CD14-positive monocyte (primary cell): ENCODE results near the gene KSR2. TPM values are rescaled to one million over a fixed set of nuclear protein-coding genes. Genes with fewer than 3 reads are reported as not detected.
A peak's percentile ranks its signal among the peaks of the same experiment; 100 is the strongest.

Experiments used
- DNase-seq, 3 donors: peaks; one replicate each; pipeline ENCODE4 v3.0.0-alpha.2; 2011 to 2022
- H2AFZ ChIP-seq: 2 replicates; pipeline ENCODE4 v1.6.0; 2012; ENCODE audit warnings: mild to moderate bottlenecking, low read depth, low read length, inconsistent platforms; ENCODE audit not compliant: insufficient read depth, poor library complexity, severe bottlenecking
- H3K27ac ChIP-seq, 2 donors: 1 replicate in 1 of 2; 2 replicates in 1 of 2; pipeline ENCODE4 v1.5.1; 2012 to 2013; ENCODE audit warnings: low read length in 2 of 2, control low read depth in 1 of 2, inconsistent platforms in 1 of 2, low read depth in 1 of 2, mild to moderate bottlenecking in 1 of 2
- H3K27me3 ChIP-seq, 2 donors: one replicate each; pipeline versions ENCODE4 v1.6.0 to v1.6.1; 2011 to 2013; ENCODE audit warnings: low read length in 2 of 2; ENCODE audit not compliant: control insufficient read depth in 2 of 2, insufficient read depth in 2 of 2
- H3K36me3 ChIP-seq, 2 donors: replicated peaks in 1 of 2; 1 replicate in 1 of 2; 2 replicates in 1 of 2; pipeline versions ENCODE4 v1.5.1 to v1.6.1; 2012 to 2013; ENCODE audit warnings: low read length in 2 of 2, control low read depth in 1 of 2, inconsistent platforms in 1 of 2, mild to moderate bottlenecking in 1 of 2; ENCODE audit not compliant: insufficient read depth in 2 of 2, control insufficient read depth in 1 of 2
- H3K4me1 ChIP-seq, 2 donors: 1 replicate in 1 of 2; 2 replicates in 1 of 2; pipeline versions ENCODE4 v1.5.1 to v1.6.1; 2012 to 2013; ENCODE audit warnings: low read length in 2 of 2, control low read depth in 1 of 2, inconsistent platforms in 1 of 2, mild to moderate bottlenecking in 1 of 2, moderate library complexity in 1 of 2; ENCODE audit not compliant: insufficient read depth in 2 of 2, control insufficient read depth in 1 of 2
- H3K4me2 ChIP-seq: replicated peaks from 2 replicates; pipeline ENCODE3; 2012; ENCODE audit warnings: low read length, moderate library complexity, mild to moderate bottlenecking; ENCODE audit not compliant: poor library complexity, severe bottlenecking; ENCODE audit errors: extremely low read depth
- H3K4me3 ChIP-seq, 3 experiments: fragments of 200-600 bp in 1 of 3; sonication (generic) in 1 of 3; replicated peaks in 1 of 3; 1 replicate in 2 of 3; 2 replicates in 1 of 3; pipeline ENCODE4 v1.5.1; 2011 to 2013; ENCODE audit warnings: low read length in 3 of 3, mild to moderate bottlenecking in 3 of 3, control low read depth in 2 of 3, low read depth in 2 of 3, inconsistent platforms in 1 of 3, moderate library complexity in 1 of 3
- H3K79me2 ChIP-seq: 2 replicates; pipeline ENCODE4 v1.6.0; 2012; ENCODE audit warnings: mild to moderate bottlenecking, control low read depth, inconsistent platforms, low read length, moderate library complexity; ENCODE audit not compliant: insufficient read depth
- H3K9ac ChIP-seq: 2 replicates; pipeline ENCODE4 v1.6.0; 2017; ENCODE audit warnings: low read length, mild to moderate bottlenecking; ENCODE audit not compliant: insufficient read depth, poor library complexity, severe bottlenecking
- H3K9me3 ChIP-seq, 2 donors: replicated peaks in 1 of 2; 1 replicate in 1 of 2; 2 replicates in 1 of 2; pipeline versions ENCODE4 v1.5.1 to v1.6.1; 2012 to 2013; ENCODE audit warnings: low read length in 2 of 2, control low read depth in 1 of 2; ENCODE audit not compliant: control insufficient read depth in 1 of 2, insufficient read depth in 1 of 2
- H4K20me1 ChIP-seq: 2 replicates; pipeline ENCODE4 v1.6.0; 2012; ENCODE audit warnings: mild to moderate bottlenecking, low read length, control low read depth, moderate library complexity; ENCODE audit not compliant: insufficient read depth
- H3K27ac Mint-ChIP-seq, 7 donors: one replicate each; pipeline ENCODE4 v1.8.0; 2020; ENCODE audit warnings: mild to moderate bottlenecking in 7 of 7, mixed read lengths in 7 of 7, moderate library complexity in 6 of 7, inconsistent platforms in 2 of 7
- H3K27me3 Mint-ChIP-seq, 3 donors: one replicate each; pipeline ENCODE4 v1.8.0; 2021 to 2022; ENCODE audit warnings: low read depth in 3 of 3, mild to moderate bottlenecking in 3 of 3, mixed read lengths in 3 of 3, moderate library complexity in 3 of 3, inconsistent platforms in 1 of 3
- H3K36me3 Mint-ChIP-seq, 2 donors: one replicate each; pipeline ENCODE4 v1.8.0; 2020; ENCODE audit warnings: mixed read lengths in 2 of 2, inconsistent platforms in 1 of 2, mild to moderate bottlenecking in 1 of 2
- H3K4me1 Mint-ChIP-seq: one replicate; pipeline ENCODE4 v1.8.0; 2020; ENCODE audit warnings: mild to moderate bottlenecking, mixed read lengths
- H3K4me3 Mint-ChIP-seq, 2 donors: one replicate each; pipeline ENCODE4 v1.8.0; 2020; ENCODE audit warnings: mild to moderate bottlenecking in 2 of 2, mixed read lengths in 2 of 2, moderate library complexity in 1 of 2
- H3K9me3 Mint-ChIP-seq, 7 donors: one replicate each; pipeline ENCODE4 v1.8.0; 2020 to 2022; ENCODE audit warnings: mixed read lengths in 7 of 7, mild to moderate bottlenecking in 6 of 7, moderate library complexity in 6 of 7, inconsistent platforms in 2 of 7
- WGBS: methylation state at CpG from one replicate; pipeline ENCODE4 v1.1.5; 2013; ENCODE audit warnings: missing lambda C conversion rate; ENCODE audit not compliant: insufficient coverage; 5-methylcytosine and 5-hydroxymethylcytosine counted together
- intact Hi-C, 2 donors: fragments of 100-400 bp; cut with micrococcal nuclease; formaldehyde crosslinking; loops; one replicate each; pipeline versions ENCODE4 v1.15.0 to v1.15.1; 2023
- polyA plus RNA-seq, 3 donors: library from polyadenylated mRNA; depleted of rRNA in 1 of 3; unstranded in 2 of 3; stranded (reverse) in 1 of 3; fragments of 300-500 nt in 2 of 3; fragments of >200 nt in 1 of 3; fragmentation: Illumina TruSeq in 2 of 3; gene quantifications; 1 replicate in 2 of 3; 2 replicates in 1 of 3; pipeline ENCODE4 v1.2.3, GENCODE V29; 2012 to 2021
- TF ChIP-seq, protein P1 (sequence below): fragments of 200-600 bp; IDR thresholded peaks from one replicate; pipeline ENCODE4 v1.8.0; 2022; ENCODE audit warnings: antibody characterized with exemption, mild to moderate bottlenecking

KSR2 gene
- polyA plus RNA-seq, 3 donors, result not detected

GRCh38 chr12:117607778-117608177 lies 361.0 kb downstream of the KSR2 start:
- Histone ChIP-seq H3K9me3 (no peaks in the 10 kb centered on the region), H3K36me3 (no peaks in the 10 kb centered on the region), H3K27ac (no peak overlapping the region), H3K4me1 (no peaks in the 10 kb centered on the region), H2AFZ (no peak overlapping the region), H4K20me1 (no peaks in the 10 kb centered on the region), H3K9ac (no peak overlapping the region), H3K27me3 (no peaks in the 10 kb centered on the region), H3K4me3 (no peak overlapping the region), H3K79me2 (no peaks in the 10 kb centered on the region), H3K4me2 (no peak overlapping the region)
- intact Hi-C loops, result no loop called here
- TF ChIP-seq, protein P1, sequence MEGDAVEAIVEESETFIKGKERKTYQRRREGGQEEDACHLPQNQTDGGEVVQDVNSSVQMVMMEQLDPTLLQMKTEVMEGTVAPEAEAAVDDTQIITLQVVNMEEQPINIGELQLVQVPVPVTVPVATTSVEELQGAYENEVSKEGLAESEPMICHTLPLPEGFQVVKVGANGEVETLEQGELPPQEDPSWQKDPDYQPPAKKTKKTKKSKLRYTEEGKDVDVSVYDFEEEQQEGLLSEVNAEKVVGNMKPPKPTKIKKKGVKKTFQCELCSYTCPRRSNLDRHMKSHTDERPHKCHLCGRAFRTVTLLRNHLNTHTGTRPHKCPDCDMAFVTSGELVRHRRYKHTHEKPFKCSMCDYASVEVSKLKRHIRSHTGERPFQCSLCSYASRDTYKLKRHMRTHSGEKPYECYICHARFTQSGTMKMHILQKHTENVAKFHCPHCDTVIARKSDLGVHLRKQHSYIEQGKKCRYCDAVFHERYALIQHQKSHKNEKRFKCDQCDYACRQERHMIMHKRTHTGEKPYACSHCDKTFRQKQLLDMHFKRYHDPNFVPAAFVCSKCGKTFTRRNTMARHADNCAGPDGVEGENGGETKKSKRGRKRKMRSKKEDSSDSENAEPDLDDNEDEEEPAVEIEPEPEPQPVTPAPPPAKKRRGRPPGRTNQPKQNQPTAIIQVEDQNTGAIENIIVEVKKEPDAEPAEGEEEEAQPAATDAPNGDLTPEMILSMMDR, result no peak
- H3K4me3 Mint-ChIP-seq, result no peak overlapping the region
- H3K27me3 Mint-ChIP-seq, result peaks cover 1 to 3% (median 2%) of the 10 kb centered on the region in 3 donors
- H3K4me1 Mint-ChIP-seq, result no peaks in the 10 kb centered on the region
- H3K36me3 Mint-ChIP-seq, result no peaks in the 10 kb centered on the region
- H3K9me3 Mint-ChIP-seq, result peaks cover 0 to 3% (median 0%) of the 10 kb centered on the region in 7 donors
- DNase-seq, result no peak
- WGBS, result 84% methylated on average over 6 of the region's 7 CpGs
- peak overlapping the region in 1 of 7 donors; percentile 28 for H3K27ac Mint-ChIP-seq

DNA sequence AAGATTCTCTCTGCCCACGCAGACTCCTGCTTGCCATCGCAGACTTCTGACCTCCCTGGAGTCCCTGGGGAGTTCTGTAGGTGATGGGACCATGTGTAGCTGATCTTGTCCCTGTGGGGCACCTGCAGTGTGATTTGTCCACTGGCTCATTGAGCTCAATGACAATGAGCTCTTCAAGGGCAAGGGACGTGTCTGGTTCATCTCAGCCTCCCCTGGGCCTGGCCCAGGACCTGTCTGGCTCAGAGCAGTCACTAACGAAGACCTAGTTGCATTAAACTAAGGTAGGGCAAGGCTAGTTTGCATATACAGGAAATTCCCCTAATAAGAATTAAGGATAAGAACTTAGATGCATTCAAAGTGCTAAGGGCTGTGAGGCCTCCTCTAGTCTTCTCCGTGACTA lies 361.8 kb downstream of the KSR2 start:
- H2AFZ ChIP-seq, result no peak overlapping the region
- H3K36me3 Mint-ChIP-seq, result no peaks in the 10 kb centered on the region
- TF ChIP-seq, protein P1, result no peak
- no peak overlapping the region for H3K4me3 Mint-ChIP-seq
- no peak overlapping the region for H3K9ac ChIP-seq
- no peak for DNase-seq
- no peak overlapping the region for H3K4me3 ChIP-seq
- H3K4me1 ChIP-seq, result no peaks in the 10 kb centered on the region
- H3K27ac ChIP-seq, result no peak overlapping the region
- no peaks in the 10 kb centered on the region for H3K79me2 ChIP-seq
- H3K27ac Mint-ChIP-seq, result no peak overlapping the region
- H3K4me1 Mint-ChIP-seq, result no peaks in the 10 kb centered on the region
- H3K9me3 ChIP-seq, result no peaks in the 10 kb centered on the region
- no peaks in the 10 kb centered on the region for H3K27me3 ChIP-seq
- peaks cover 1 to 3% (median 2%) of the 10 kb centered on the region in 3 donors for H3K27me3 Mint-ChIP-seq
- peaks cover 0 to 3% (median 0%) of the 10 kb centered on the region in 7 donors for H3K9me3 Mint-ChIP-seq
- H3K36me3 ChIP-seq, result no peaks in the 10 kb centered on the region
- no peaks in the 10 kb centered on the region for H4K20me1 ChIP-seq
- WGBS, result 60% methylated on average over 5 of the region's 5 CpGs
- intact Hi-C loops, result no loop called here
- H3K4me2 ChIP-seq, result no peak overlapping the region
